Mammary epithelial cell (primary cell): ENCODE results near the gene HTR4.

Source experiments
- CTCF ChIP-seq, 2 donors: IDR thresholded peaks in 1 of 2; conservative IDR thresholded peaks in 1 of 2; 2 replicates each; pipeline ENCODE4 v1.5.1; 2011 to 2012; ENCODE audit warnings: inconsistent platforms in 2 of 2, low read length in 2 of 2, mild to moderate bottlenecking in 2 of 2, control low read depth in 1 of 2, low read depth in 1 of 2; ENCODE audit not compliant: insufficient read depth in 1 of 2; ENCODE audit errors: extremely low read depth in 1 of 2
- EZH2 ChIP-seq: IDR thresholded peaks from 2 replicates; pipeline ENCODE4 v1.6.1; 2012; ENCODE audit warnings: low read length, inconsistent platforms, borderline replicate concordance

- no peak for TF ChIP-seq EZH2
- peak; percentile 67 to 68 for TF ChIP-seq CTCF (conservative IDR thresholded peaks at IDR 0.05 in 1 of 2, IDR thresholded peaks at IDR 0.05 in 1 of 2; ENCODE audit: extremely low read depth in 1 of 2, insufficient read depth in 1 of 2, low read depth in 1 of 2, low read length in 2 of 2)
These were observed 210.3 kb downstream of the HTR4 start for GRCh38 chr5:148443998-148444397.
